Heart left ventricle (tissue), 16 donors: Measurements from ENCODE around the gene C17orf107. TPM values are rescaled to one million over a fixed set of nuclear protein-coding genes. Genes with fewer than 3 reads are reported as not detected.

Source experiments
- ATAC-seq, 4 donors: fragments of 200-7000 bp; cut with Tn5 transposase; one replicate each; pipeline ENCODE4 v1.9.1; 2020 to 2022; ENCODE audit warnings: moderate library complexity in 4 of 4, mild to moderate bottlenecking in 3 of 4, moderate number of reproducible peaks in 1 of 4
- DNase-seq, 5 donors: peaks; one replicate each; pipeline ENCODE4 v3.0.0-alpha.2; 2020
- H3K27ac ChIP-seq, 12 donors: fragments of 200-600 bp; sonication (generic) in 4 of 12; one replicate each; pipeline versions ENCODE4 v1.5.0 to v1.8.0; 2016 to 2022; ENCODE audit warnings: mild to moderate bottlenecking in 2 of 12
- H3K27me3 ChIP-seq, 9 donors: fragments of 200-600 bp; sonication (generic) in 2 of 9; one replicate each; pipeline versions ENCODE4 v1.5.1 to v1.8.0; 2016 to 2022; ENCODE audit warnings: mild to moderate bottlenecking in 3 of 9
- H3K36me3 ChIP-seq, 9 donors: fragments of 200-600 bp; sonication (generic) in 2 of 9; one replicate each; pipeline versions ENCODE4 v1.5.0 to v1.8.0; 2018 to 2022; ENCODE audit warnings: mild to moderate bottlenecking in 2 of 9
- H3K4me1 ChIP-seq, 12 donors: fragments of 200-600 bp; sonication (generic) in 4 of 12; one replicate each; pipeline versions ENCODE4 v1.5.0 to v1.8.0; 2016 to 2022; ENCODE audit warnings: mild to moderate bottlenecking in 3 of 12
- H3K4me3 ChIP-seq, 12 donors: fragments of 200-600 bp; sonication (generic) in 4 of 12; one replicate each; pipeline versions ENCODE4 v1.5.0 to v1.8.0; 2017 to 2022; ENCODE audit warnings: mild to moderate bottlenecking in 9 of 12, moderate library complexity in 4 of 12
- H3K9me3 ChIP-seq, 12 donors: fragments of 200-600 bp; sonication (generic) in 4 of 12; one replicate each; pipeline versions ENCODE4 v1.5.0 to v1.8.0; 2016 to 2022; ENCODE audit warnings: mild to moderate bottlenecking in 1 of 12
- POLR2A ChIP-seq, 2 donors: fragments of 450-650 bp; IDR thresholded peaks; one replicate each; pipeline ENCODE4 v1.6.1; 2017; ENCODE audit warnings: antibody characterized with exemption in 2 of 2, mild to moderate bottlenecking in 2 of 2, moderate library complexity in 2 of 2
- WGBS, 4 donors: extraction: QIAGEN DNeasy Blood & Tissue Kit in 2 of 4; methylation state at CpG; one replicate each; pipeline versions ENCODE4 v1.1.5 to v1.1.7; 2013 to 2018; 5-methylcytosine and 5-hydroxymethylcytosine counted together
- intact Hi-C, 10 donors: fragments of 100-400 bp; cut with DNase I; formaldehyde crosslinking; loops; one replicate each; pipeline versions ENCODE4 v1.11.1 to v1.14.2; 2022
- polyA plus RNA-seq, 2 donors: library from polyadenylated mRNA; stranded (reverse); fragments of 200-250 nt; gene quantifications; one replicate each; pipeline ENCODE4 v1.2.3, GENCODE V29; 2013
- total RNA-seq, 9 donors: library from RNA; depleted of rRNA in 2 of 9; stranded (reverse); fragments of >200 nt in 2 of 9; fragmentation: NEBNext Ultra II Directional in 3 of 9; extraction: Animal tissue kit (Norgen Biotek cat#: 25700) in 3 of 9; gene quantifications; one replicate each; pipeline versions ENCODE4 v1.1.0 to v1.2.4, GENCODE V29; 2016 to 2023
- TF ChIP-seq, protein P1 (sequence below), 12 donors: fragments of 200-600 bp; sonication (generic) in 4 of 12; IDR thresholded peaks; one replicate each; pipeline versions ENCODE4 v1.5.0 to v1.8.0; 2018 to 2022; ENCODE audit warnings: antibody characterized with exemption in 12 of 12, mild to moderate bottlenecking in 5 of 12
- donor health status: ischemic (EF 13 %, LVEDD 7.1; RV severe dilation, severe dysfunction).
- donor health status: healthy with polysubstance abuse.
- donor health status: DM: no; HTN: yes; CAD: no.
- donor health status: DM: no; HTN: no; CAD: no.
- donor health status: ischemic (EF 25% LVEDD 6.9; RV normal size, moderate dysfunction).
- donor health status: ischemic (EF 25% LVEDD 5.7; RV mildly dilated, moderate dysfunction).
- donor health status: healthy.
- donor health status: DM: yes; HTN: yes; CAD: no.
- donor health status: ischemic (EF 35%, LVEDD 5.7; RV mildly dilated, moderate dysfunction).
- donor health status: nonischemic (EF 11% LVEDD 7.7; RV severe dilation, severe dysfunction).
- donor health status: DM: yes; HTN: yes; CAD: no.
- donor health status: PGD.
- donor health status: ischemic (EF 29% LVEDD 5.4; RV normal size, mild dysfunction).
- donor health status: nonischemic (EF 23%, LVEDD 6.1; RV moderate dilation, normal function).

The C17orf107 gene
- total and polyA plus RNA-seq, 11 donors = 0.07 to 1.3 (median 0.46) TPM

GRCh38 chr17:4884489-4884888 is 14.8 kb upstream of the C17orf107 start:
- intact Hi-C loops = loop anchor here in 7 of 10 donors (5.0 to 10.0 kb wide), 6 partner anchors 47 to 320 kb away; partner anchors contain the start of genes CXCL16 (in 2 of the 7), MED11 (in 2 of the 7), ZMYND15 (in 2 of the 7) and GGT6 (in 1 of the 7)
- TF ChIP-seq, protein P1, sequence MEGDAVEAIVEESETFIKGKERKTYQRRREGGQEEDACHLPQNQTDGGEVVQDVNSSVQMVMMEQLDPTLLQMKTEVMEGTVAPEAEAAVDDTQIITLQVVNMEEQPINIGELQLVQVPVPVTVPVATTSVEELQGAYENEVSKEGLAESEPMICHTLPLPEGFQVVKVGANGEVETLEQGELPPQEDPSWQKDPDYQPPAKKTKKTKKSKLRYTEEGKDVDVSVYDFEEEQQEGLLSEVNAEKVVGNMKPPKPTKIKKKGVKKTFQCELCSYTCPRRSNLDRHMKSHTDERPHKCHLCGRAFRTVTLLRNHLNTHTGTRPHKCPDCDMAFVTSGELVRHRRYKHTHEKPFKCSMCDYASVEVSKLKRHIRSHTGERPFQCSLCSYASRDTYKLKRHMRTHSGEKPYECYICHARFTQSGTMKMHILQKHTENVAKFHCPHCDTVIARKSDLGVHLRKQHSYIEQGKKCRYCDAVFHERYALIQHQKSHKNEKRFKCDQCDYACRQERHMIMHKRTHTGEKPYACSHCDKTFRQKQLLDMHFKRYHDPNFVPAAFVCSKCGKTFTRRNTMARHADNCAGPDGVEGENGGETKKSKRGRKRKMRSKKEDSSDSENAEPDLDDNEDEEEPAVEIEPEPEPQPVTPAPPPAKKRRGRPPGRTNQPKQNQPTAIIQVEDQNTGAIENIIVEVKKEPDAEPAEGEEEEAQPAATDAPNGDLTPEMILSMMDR (IDR thresholded peaks at IDR 0.05) = no peak
- no peak for TF ChIP-seq POLR2A (IDR thresholded peaks at IDR 0.05)
- no peaks in the 10 kb centered on the region for H3K27me3 ChIP-seq
- WGBS, 4 donors = 95 to 100% (median 97%) methylated on average over 4 of the region's 4 CpGs
- no peaks in the 10 kb centered on the region for H3K9me3 ChIP-seq
- no peak overlapping the region for H3K4me3 ChIP-seq
- peaks cover 0 to 71% (median 54%) of the 10 kb centered on the region in 9 donors for H3K36me3 ChIP-seq
- ATAC-seq (no peak), DNase-seq (peak in 1 of 5 donors; percentile 11)
- no peak overlapping the region for H3K27ac ChIP-seq
- peaks cover 0 to 16% (median 0%) of the 10 kb centered on the region in 12 donors for H3K4me1 ChIP-seq

- intact Hi-C loops = loop anchor here in 9 of 10 donors (2.0 to 10.0 kb wide), 7 partner anchors 52 to 322 kb away; partner anchors contain the start of genes MED11 (in 6 of the 9), ARRB2 (in 2 of the 9), CXCL16 (in 2 of the 9) and ZMYND15 (in 2 of the 9)
- Histone ChIP-seq H3K27ac (no peak overlapping the region), H3K27me3 (no peaks in the 10 kb centered on the region), H3K4me3 (no peak overlapping the region), H3K9me3 (no peaks in the 10 kb centered on the region), H3K36me3 (peaks cover 4 to 87% (median 71%) of the 10 kb centered on the region in 9 donors), H3K4me1 (peaks cover 0 to 5% (median 0%) of the 10 kb centered on the region in 12 donors)
- no peak for TF ChIP-seq POLR2A (IDR thresholded peaks at IDR 0.05)
- TF ChIP-seq, protein P1 (IDR thresholded peaks at IDR 0.05) = no peak
- no peak for ATAC-seq
- 90 to 96% (median 94%) methylated on average over 10 to 12 of the region's 12 CpGs for WGBS, 4 donors
- peak in 2 of 5 donors; percentile 13 to 33 for DNase-seq
Observed at GRCh38 chr17:4886830-4887229, 12.5 kb upstream of the C17orf107 start.

- H3K36me3 ChIP-seq = peaks cover 4 to 87% (median 79%) of the 10 kb centered on the region in 9 donors
- DNase-seq (peak in 2 of 5 donors; percentile 19 to 42), ATAC-seq (no peak)
- no peak for TF ChIP-seq POLR2A (IDR thresholded peaks at IDR 0.05)
- TF ChIP-seq, protein P1 (IDR thresholded peaks at IDR 0.05) = no peak
- no peaks in the 10 kb centered on the region for H3K9me3 ChIP-seq
- H3K27ac ChIP-seq = no peak overlapping the region
- H3K27me3 ChIP-seq = no peaks in the 10 kb centered on the region
- H3K4me3 ChIP-seq = no peak overlapping the region
- no peaks in the 10 kb centered on the region for H3K4me1 ChIP-seq
- WGBS, 4 donors = 91 to 93% (median 92%) methylated on average over 18 of the region's 18 CpGs
- intact Hi-C loops = loop anchor here in 9 of 10 donors (2.0 to 10.0 kb wide), 7 partner anchors 53 to 323 kb away; partner anchors contain the start of genes MED11 (in 6 of the 9), ARRB2 (in 2 of the 9), CXCL16 (in 2 of the 9) and ZMYND15 (in 2 of the 9)
Observed at GRCh38 chr17:4887581-4887980, 11.8 kb upstream of the C17orf107 start.
